ENCODE measurements around the gene FN3KRP. TPM values are rescaled to one million over a fixed set of nuclear protein-coding genes. Genes with fewer than 3 reads are reported as not detected.
A peak's percentile ranks its signal among the peaks of the same experiment; 100 is the strongest.

Gene FN3KRP
- total RNA-seq, 1 donor from 2014 or later = 24.1 TPM

DNA sequence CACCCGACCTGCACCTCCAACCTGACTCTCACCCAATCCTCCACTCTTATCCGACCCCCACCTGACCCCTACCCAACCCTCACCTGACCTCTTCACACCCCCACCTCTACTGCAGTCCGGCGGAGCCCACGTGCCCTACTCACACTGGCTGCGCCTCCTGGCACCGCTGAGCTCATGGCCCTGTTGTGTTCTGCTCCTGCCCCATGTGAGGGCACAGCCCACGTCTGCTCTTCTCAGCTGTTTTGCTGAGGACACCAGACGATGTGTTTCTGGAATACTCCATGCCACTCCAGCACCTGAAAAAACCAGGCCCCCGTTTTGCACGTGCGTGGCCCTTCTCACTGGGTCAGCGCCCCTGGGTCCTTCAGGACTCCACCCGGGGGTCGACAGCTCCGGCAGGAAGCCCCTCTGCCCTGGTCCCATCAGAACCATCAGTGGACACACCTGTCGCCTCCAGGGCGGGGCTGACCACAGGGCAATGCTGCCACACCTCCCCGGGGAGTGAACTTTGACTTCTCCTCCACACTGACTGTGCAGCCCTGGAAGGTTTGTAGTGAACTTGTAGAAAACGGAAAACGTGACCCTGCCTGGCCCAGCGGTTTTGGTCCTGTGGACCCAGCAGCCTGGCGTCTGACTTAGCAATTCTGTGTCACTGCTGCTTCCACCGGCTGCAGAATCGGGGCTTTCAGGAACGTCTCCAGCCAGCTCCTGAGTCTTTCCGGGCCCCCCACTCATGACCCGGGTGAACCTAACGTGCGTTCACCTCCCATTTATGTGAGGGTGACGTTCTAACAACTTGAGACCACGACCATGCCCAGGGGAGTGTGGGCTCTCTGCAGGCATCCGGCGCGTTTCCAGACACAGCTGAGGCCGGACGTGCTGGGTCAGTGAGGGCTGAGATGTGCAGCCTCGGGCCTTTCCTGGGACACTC lies 12.3 kb upstream of the FN3KRP start:
- FAIRE-seq = no peak
- no peak for DNase-seq (ENCODE audit: low spot score in 2 of 2)

DNA sequence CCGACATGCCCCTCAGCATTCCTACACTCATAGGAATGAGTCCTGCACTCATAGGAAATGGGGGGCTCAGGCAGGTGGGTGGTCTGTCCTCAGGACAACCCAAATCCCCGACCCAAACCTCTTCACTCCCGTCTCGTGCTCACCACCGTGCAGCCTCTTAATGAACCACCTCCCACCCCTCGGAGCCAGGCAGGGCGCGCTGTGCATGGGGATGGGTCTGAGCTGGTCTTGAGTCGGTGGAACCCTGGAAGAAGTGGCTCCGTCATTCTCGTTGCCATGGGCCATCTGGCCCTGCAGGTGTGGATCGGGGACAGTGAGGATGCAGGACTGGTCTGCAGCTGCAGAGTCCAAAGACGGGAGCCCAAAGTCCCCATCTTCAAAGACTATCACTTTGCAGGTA lies 11.6 kb upstream of the FN3KRP start:
- DNase-seq (ENCODE audit: low spot score in 2 of 2) (no peak), FAIRE-seq (no peak)

DNA sequence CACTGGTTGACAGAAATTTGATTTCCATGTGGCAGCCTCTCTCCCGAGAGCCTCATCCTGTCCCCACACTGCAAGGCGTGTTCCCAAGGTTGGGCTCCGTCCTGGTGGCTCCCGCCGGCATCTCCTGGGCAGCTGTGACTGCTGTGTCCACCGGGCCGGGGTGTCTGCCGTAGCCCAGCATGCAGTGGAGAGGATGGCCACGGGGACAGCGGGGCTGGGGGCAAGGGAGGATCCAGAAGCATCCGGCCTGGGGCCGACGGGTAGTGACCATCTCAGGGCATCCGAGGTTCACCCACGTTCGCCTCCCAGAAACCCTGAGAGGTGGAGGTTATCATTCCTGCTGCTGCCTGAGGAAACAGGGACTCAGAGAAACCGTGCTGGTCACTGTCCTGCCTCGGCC lies 10.8 kb upstream of the FN3KRP start:
- FAIRE-seq (no peak), DNase-seq (ENCODE audit: low spot score in 2 of 2) (no peak)

DNA sequence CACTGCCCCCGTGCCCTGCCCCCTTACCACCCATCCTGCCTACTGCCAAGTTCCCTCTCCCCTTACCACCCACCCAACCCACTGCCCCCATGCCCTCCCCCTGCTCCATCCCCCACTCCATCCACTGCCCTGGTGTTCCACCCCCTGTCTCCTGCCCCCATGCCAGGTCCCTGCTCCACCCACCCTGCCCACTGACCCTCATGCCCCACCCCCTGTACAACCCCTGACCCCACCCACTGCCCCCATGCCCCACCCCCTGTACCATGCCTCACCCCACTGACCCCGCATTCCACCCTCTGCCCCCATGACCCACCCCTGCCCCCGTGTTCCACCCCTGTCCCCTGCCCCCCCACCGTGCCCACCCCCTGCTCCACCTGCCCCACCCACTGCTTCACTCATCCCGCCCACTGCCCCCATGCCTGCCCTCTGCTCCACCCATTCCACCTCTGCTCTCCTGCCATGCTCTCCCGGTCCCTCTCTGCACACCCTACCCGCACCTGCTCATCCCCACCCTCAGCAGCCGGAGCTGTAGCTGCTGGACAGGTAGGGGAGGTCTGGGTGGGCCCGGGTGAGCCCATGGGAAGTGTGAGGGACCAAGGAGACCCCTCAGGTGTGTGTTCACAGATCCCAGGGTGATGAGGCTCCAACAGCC lies 7.4 kb upstream of the FN3KRP start:
- no peak for FAIRE-seq

DNA sequence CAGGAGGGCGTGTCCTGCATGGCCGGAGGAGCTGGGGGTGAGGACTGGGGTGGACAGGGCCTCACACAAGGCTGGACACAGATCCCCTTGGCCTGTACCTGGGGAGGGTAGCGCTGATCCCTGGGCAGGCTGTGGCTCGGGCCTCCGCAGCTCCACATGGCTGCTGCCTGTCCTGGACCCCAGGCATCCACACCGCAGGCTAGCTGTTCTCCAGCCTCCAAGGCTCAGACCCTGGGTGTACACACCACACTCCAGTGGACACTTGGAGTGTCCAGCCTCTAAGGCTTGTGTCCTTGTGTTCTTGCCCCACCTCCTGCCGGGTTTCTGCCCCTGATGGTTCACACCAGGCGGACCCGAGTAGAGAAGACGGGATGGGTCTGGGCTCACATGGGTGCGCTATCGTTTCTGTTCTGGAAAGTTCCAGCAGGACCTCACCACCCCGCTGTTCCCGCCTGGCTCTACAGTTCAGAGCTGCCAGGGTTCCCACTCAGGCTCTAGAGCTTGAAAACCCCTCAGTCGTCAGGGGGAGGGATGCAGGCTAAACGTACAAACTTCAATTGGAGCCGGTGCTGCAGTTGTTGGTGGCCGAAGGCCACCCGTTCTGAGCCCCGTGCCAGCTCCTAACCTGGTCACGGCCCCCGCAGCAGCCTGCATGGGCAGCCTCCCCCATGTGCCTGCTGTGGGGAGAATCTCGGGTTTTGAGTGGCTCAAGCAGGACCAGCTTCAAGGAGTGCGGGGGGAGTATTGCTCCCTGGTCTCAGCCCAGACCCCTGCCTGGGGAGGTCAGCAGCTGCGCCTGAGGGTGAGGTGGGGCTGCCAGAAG lies 6.6 kb upstream of the FN3KRP start:
- FAIRE-seq = no peak
- no peak for DNase-seq (ENCODE audit: low spot score in 2 of 2)

More for the DNA sequence above, 7.4 kb upstream of the FN3KRP start:
- no peak for DNase-seq (ENCODE audit: low spot score in 2 of 2)

DNA sequence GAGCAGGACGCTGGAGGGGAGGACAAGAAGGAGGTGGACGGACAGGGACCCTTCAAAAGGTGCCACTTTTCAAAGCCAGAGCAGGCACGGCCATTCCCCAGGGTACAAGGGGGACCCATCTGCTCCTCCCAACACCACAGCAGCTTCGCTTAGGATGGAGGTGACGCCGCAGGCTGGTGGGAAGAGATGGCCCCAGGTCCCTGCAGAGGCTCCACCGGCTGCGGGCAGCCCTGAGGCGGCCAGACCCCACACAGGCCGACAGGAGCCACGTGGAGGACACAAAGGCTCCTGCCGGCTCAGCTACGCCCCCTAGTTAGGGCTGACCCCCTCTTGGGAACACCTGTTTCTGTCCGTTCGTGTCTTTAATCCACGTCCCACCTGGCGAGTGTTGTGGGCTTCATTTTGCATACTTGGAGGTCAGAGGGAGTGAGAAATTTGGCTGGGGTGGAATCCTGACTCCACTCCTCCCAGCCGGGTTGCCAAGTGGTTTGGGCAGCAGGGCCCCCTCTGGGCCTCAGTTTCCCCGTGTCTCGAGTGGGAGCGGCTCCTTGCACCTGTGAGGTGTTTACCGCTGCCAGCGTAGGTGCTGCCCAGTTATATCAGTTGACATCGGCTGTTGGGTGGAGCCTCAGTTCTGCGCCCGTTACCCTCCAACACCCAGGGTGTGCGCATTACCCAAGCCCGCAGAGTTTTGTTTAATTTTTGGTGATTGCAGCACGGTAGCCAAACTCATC lies 5.8 kb upstream of the FN3KRP start:
- FAIRE-seq (no peak), DNase-seq (ENCODE audit: low spot score in 2 of 2) (no peak)

DNA sequence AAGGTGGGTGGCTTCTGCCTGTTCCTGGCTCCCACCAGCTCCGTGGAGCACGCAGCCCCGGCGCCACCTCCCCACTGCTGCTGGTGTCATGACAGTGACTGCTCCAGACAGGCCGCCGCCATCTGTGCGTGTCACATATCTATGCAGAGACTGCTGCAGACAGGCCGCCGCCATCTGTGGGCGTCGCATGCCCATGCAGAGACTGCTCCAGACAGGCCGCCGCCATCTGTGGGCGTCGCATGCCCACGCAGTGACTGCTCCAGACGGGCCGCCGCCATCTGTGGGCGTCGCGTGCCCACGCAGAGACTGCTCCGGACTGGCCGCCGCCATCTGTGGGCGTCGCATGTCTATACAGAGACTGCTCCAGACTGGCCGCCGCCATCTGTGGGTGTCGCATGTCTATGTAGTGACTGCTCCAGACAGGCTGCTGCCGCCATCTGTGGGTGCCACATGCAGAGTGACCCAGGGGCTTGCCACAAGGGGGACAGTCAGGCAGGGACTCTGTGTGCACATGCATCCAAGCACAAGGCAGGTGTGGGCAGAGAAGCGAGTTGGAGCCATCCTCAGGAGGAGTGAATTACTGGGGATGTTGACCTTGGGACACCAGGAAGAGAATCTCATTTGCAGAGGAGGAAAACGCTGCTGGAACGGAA lies 3.3 kb upstream of the FN3KRP start:
- FAIRE-seq (no peak), DNase-seq (ENCODE audit: low spot score in 2 of 2) (no peak)

DNA sequence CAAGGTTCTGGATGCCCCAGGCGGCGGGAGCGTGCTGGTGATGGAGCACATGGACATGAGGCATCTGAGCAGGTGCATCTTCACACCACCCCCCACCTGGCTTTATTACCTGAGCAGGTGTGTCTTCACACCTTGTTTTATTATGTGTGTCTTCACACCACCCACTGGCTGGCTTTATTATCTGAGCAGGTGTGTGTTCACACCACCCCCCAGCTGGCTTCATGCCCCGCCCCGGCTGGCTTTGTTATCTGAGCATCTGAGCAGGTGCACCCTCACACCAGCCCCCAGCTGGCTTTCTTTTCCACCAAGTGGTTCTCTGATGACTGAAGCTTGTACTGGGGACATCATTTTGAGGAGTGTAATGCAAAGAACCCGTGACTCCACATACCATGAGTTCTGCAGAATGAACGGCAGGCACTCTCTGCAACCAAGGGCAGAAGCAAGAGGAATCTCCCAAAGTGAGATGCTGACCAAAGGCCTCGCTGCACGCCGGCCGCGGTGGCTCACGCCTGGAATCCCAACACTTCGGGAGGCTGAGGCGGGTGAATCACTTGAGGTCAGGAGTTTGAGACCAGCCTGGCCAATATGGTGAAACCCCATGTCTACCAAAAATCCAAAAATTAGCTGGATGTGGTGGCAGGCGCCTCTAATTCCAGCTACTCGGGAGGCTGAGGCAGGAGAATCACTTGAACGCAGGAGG lies 2.6 kb downstream of the FN3KRP start:
- DNase-seq (ENCODE audit: low spot score in 2 of 2) (no peak), FAIRE-seq (no peak)

DNA sequence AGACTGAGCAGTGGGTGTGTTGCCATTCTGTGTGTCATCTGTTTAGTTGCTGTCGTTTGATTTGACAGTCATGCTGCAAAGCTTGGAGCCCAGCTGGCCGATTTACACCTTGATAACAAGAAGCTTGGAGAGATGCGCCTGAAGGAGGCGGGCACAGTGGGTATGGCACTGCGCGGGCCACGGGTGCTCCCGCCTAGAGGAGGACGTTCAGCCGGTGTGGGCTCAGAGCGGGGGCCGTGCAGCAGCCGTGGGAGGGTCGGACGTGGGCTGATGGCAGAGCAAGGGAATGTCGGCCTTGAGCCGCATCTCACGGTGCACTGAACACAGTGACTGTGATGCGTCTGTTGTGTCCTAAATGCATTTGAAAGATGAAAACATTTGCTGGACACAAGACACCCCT lies 3.7 kb downstream of the FN3KRP start:
- no peak for FAIRE-seq

DNA sequence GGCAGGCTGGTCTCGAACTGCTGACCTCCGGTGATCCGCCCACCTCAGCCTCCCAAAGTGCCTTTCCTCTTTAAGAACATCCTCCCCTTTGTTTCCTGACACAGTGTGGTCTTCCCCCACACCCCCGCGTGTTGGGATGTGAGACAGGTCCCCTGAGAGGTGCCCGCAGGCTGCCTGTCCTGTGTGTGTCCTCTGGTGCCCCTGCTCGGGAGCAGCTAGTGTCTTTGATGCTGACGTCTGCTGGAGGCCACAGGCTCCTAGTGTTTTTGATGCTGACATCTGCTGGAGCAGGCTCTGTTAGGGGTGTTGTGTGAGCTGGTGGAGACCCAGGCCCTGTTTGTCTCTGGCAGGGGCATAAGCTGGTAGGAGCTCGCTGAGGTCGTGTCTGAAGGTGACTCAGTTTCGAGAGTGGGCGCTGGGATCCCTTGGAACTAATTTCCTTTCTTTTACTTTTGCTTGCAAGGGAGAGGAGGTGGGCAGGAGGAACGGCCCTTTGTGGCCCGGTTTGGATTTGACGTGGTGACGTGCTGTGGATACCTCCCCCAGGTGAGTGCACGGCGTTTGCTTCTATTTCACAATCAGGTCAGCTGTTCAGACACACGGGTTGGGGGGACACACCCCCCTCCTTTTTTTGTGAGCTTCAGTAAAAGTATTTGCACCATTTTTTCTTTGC lies 6.0 kb downstream of the FN3KRP start:
- no peak for DNase-seq (ENCODE audit: low spot score in 2 of 2)
- FAIRE-seq = no peak

More for the DNA sequence above, 3.7 kb downstream of the FN3KRP start:
- DNase-seq (ENCODE audit: low spot score in 2 of 2) = no peak

DNA sequence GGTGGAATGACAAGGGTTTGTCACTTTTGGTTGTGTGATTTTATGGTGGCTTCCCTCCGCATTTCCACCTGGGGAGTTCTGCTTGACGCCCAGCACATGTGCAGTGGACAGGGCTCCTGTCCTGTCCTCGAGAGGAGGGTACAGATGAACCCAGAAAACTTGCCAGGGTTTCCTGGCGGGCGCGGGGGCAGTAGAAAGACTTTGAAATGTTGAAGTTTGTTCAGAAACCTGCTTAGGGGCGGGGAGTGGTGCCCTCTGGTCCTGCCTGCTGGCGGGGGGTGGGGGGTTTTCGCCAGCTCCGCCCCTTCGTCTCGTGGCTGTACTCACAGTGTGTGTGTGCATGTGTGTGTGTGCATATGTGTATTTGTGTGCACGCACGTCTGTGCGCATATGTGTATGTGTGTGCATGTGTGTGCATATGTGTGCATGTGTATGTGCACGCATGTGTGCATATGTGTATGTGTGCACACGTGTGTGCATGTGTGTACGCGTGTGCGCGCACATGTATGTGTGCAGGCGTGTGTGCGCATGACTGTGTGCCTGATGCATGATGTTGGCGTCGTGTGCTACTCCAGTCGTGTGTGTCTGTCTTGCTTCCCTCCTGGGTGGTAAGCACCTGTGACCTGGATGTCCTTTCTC lies 6.8 kb downstream of the FN3KRP start:
- no peak for FAIRE-seq

DNA sequence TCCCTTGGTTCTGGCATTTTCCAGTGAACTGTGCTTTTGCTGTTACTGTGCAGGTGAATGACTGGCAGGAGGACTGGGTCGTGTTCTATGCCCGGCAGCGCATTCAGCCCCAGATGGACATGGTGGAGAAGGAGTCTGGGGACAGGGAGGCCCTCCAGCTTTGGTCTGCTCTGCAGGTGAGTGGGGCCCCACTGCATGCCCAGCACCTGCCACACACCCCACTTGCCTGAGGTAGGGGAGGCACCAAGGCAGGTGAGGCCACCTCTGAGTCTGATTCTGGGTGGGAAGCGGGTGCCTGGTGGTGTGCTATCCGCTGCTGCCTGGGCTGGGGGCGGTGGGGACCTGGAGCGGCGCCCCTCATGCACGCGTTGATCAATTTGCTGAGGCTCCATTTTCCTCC lies 9.9 kb downstream of the FN3KRP start:
- DNase-seq (ENCODE audit: low spot score in 2 of 2) = no peak
- FAIRE-seq = no peak

More for the DNA sequence above, 6.8 kb downstream of the FN3KRP start:
- DNase-seq (ENCODE audit: low spot score in 2 of 2) = no peak

DNA sequence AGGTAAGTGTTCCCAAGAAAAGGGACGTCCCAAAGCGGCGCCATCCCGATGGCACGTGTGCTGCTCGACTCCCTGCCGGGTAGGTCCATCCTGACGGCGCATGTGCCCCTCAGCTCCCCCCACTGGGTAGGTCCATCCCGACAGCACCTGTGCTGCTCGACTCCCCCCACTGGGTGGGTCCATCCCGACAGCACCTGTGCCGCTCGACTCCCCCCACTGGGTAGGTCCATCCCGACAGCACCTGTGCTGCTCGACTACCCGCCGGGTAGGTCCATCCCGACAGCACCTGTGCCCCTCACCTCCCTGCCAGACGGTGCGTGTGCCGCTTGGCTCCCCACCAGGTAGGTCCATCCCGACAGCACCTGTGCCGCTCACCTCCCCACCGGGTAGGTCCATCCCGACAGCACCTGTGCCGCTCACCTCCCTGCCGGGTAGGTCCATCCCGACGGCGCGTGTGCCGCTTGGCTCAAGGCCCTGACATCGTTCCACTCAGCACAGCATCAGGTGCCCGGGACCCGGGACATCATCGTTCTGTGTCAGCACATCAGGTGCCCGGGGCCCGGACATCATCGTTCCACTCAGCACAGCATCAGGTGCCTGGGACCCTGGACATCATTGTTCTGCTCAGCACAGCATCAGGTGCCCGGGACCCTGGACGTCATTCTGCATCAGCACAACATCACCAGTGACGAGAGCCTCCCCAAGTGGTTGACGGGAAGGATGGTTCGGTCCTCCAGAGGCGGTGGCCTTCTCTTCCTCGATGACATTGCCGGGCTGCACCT lies 13.2 kb downstream of the FN3KRP start:
- no peak for FAIRE-seq
- DNase-seq (ENCODE audit: low spot score in 2 of 2) = no peak

DNA sequence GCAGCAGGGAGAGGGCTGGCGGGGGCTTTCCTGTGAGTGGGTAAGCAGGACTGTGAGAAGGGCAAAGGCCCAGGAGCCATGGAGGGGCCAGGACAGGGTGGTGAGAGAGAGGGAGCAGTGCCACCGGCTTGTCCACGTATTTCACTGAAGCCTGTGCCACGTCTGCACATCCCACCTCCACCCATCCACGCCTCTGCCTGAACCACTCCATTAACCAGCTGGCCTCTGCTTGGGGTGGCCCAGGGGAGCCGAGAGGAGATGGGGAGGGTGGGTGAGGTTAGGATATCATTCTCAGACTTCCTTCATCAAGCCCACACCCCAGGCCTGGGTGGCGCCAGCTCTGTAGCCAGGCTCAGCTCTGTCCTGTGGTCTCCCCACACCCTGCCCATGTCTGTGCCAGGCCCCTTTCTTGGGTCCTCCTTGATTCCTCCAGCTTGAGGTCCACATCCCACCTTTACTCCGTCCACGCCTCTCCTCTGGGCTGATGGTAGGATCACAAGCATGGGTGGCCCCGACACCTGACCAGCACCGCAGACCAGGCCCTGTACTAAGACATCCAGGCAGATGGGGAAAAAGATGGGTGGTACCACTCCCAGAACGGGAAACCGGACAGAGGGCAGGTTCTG lies 15.7 kb downstream of the FN3KRP start:
- FAIRE-seq (no peak), DNase-seq (ENCODE audit: low spot score in 2 of 2) (no peak)

DNA sequence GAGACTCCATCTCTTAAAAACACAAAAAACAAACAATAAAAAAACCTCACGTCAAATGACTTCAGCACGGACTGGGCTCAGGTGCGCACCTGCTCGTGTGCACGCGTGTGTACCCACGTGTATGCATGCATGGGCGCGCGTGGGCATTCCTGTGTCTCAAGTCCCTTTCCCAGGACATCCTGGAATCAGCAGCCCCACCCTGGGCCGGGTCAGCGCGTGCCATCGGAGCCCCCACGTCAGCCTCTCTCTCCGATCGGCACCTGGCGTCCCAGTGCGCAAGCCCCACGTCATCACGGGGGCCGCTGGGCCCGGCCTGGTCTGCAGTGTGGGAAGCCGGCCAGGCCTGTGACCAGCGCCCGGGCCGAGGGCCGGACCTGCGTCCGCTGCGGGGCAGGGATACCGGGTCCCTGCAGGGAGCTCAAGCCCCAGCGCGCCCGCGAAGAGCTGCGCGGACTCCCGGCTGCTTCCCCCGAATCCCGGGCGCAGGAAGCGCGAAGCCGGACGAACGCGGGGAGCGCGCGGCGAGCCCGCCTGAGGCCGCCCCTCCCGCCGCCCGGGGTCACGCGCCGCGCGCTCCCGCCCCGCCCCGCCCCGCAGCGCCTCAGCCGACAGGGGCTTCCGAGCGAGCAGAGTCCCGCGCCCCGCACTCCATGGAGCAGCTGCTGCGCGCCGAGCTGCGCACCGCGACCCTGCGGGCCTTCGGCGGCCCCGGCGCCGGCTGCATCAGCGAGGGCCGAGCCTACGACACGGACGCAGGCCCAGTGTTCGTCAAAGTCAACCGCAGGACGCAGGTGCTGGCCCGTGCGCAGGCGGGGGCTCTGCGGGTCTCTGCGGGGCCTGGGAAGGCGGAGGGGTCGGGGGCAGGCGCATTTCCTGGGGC lies 18.7 kb downstream of the FN3KRP start, which contains the start of gene FN3K:
Gene FN3K, plus strand, starts transcription at position 629 of the 880 bp plus-strand sequence. Its CDS starts 22 bp downstream, at position 651.
- FAIRE-seq (no peak), DNase-seq (ENCODE audit: low spot score in 2 of 2) (peak; percentile 86 to 91)

All from frontal cortex (tissue), 4 donors.